ENCODE measurements around the gene GJA1.
"Not testable (repeated sequence)": the region's sequence is repeated elsewhere in the genome, so short reads cannot be mapped to it uniquely, and the experiment has no call there.

The GJA1 gene

DNA sequence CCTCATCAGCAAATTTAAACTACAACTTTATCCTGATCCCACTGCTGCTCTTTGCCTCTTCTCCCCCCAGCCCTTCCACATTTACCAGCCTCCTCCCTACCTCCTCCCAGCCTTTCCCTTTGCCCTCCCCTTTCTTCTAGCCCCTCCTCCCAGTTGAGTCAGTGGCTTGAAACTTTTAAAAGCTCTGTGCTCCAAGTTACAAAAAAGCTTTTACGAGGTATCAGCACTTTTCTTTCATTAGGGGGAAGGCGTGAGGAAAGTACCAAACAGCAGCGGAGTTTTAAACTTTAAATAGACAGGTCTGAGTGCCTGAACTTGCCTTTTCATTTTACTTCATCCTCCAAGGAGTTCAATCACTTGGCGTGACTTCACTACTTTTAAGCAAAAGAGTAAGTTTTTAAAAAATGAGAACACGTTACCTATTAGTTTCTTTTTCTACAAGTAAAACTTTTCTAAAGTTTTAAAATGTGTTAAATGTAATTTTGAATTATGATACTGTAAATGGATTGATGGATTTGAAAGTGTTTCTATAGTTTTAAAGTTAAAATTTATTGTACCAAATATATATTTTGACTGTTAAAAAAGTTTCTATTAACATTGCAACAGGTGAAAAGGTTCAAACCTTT is at the start of gene GJA1:
GJA1 (plus strand) TSS at position 203 of the 626 bp plus-strand sequence. CDS start 11,202 bp downstream, outside the sequence.
- Mint-ChIP-seq H3K4me3 (peak within 1 kb of the TSS; percentile 85), H3K27ac (peak within 1 kb of the TSS; percentile 66), H3K27me3 (peaks cover 13% of the 10 kb centered on the region), H3K36me3 (no peaks in the 10 kb centered on the region), H3K9me3 (ENCODE audit: low read depth) (no peaks in the 10 kb centered on the region), H3K4me1 (ENCODE audit: low read depth) (peaks cover 17% of the 10 kb centered on the region)

DNA sequence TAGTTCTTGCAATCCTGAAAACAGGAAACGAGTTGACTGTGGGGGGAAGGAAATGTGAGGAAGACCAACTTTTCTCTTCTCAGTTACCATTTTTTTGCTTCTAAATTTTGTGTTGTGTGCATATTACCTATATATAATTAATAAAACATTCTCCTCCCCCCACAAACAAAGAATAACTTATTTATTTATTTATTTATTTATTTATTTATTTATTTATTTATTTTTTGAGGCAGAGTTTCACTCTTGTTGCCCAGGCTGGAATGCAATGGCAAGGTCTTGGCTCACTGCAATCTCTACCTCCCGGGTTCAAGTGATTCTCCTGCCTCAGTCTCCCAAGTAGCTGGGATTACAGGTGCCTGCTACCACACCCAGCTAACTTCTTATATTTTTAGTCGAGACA is 48.9 kb upstream of the GJA1 start:
- not testable (repeated sequence) for H3K4me1 Mint-ChIP-seq (ENCODE audit: low read depth); H3K9me3 Mint-ChIP-seq (ENCODE audit: low read depth); H3K27me3 Mint-ChIP-seq; H3K36me3 Mint-ChIP-seq; H3K27ac Mint-ChIP-seq; H3K4me3 Mint-ChIP-seq

DNA sequence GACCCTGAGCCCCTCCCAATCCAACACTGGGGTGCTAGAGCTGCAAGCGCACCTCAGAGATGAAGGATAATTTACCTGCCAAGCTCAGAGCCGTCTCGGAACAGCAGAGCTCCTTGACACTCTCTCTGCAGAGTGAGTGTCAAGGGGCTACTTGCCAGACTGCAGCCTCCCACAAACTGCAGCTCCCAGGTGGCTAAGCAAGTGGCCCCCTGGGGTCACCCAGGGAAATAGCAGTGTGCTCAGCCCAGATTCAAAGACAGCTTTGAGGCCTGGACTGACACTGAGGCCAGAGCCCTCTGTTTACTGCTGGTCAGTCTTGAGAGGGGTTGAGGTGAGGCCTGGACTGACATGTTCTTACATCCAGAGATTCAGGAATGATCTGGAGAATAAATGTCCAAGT is 46.0 kb upstream of the GJA1 start:
- no peaks in the 10 kb centered on the region for H3K4me1 Mint-ChIP-seq (ENCODE audit: low read depth)
- H3K27me3 Mint-ChIP-seq = peaks cover 5% of the 10 kb centered on the region
- no peak overlapping the region for H3K4me3 Mint-ChIP-seq
- H3K27ac Mint-ChIP-seq = no peak overlapping the region
- no peaks in the 10 kb centered on the region for H3K9me3 Mint-ChIP-seq (ENCODE audit: low read depth)
- no peaks in the 10 kb centered on the region for H3K36me3 Mint-ChIP-seq

DNA sequence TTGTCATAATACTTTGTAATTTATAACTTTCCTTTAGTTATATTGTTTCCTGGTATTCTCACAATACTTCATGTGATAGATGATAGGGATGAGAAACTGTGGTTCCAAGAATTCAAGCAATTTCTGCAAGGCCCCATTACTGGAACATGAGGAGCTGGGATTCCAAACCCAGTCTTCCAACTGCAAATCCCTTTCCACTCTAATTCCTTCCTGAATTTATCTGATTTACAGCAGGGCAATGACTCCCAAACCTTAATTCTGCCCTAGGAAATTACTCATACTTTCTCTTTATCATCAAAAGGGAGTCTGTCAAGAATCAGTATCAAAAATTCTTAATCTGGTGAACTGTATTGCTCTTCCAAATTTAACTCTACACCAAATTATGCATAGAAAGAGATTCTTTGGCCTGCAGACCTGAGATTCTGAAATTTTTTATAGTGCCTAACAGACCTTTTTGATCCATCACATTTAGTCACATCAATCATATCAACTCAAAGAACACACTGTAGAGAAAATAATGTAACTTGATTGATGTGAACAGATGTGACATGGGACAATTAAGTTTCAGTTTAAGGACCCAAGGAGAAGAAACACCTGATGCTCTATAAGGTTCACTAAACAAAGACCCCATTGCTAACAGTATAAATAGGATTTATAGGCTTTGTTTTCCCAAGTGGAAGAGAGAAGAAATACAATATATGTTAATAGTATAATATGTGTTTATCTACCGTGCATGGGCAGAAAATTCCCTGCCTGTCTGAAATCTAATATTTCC is 41.5 kb upstream of the GJA1 start:
- no peaks in the 10 kb centered on the region for H3K4me1 Mint-ChIP-seq (ENCODE audit: low read depth)
- no peaks in the 10 kb centered on the region for H3K9me3 Mint-ChIP-seq (ENCODE audit: low read depth)
- no peak overlapping the region for H3K27ac Mint-ChIP-seq
- H3K27me3 Mint-ChIP-seq = peaks cover 5% of the 10 kb centered on the region
- no peaks in the 10 kb centered on the region for H3K36me3 Mint-ChIP-seq
- H3K4me3 Mint-ChIP-seq = no peak overlapping the region

DNA sequence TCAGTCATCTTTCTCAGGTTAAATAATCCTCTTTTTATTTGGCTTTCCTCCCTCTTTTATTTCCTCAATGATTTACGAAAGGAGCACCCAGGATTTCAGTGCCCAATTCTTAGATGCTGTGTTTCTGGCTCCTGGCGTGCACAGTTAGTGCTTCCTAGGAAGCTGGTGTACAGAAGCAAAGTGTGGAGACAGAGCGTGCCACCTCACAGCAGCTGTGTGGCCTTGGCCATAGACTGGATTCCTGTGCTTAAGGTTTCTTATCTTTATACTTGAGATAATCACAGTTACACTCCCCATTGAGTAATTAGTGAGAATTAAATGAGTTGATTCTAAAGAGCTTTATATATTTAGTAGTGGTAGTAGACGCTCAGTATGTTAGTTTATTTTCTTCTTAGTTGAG is 39.7 kb upstream of the GJA1 start:
- Mint-ChIP-seq H3K27me3 (peaks cover 2% of the 10 kb centered on the region), H3K4me3 (no peak overlapping the region), H3K36me3 (no peaks in the 10 kb centered on the region), H3K4me1 (ENCODE audit: low read depth) (no peaks in the 10 kb centered on the region), H3K27ac (no peak overlapping the region), H3K9me3 (ENCODE audit: low read depth) (no peaks in the 10 kb centered on the region)

DNA sequence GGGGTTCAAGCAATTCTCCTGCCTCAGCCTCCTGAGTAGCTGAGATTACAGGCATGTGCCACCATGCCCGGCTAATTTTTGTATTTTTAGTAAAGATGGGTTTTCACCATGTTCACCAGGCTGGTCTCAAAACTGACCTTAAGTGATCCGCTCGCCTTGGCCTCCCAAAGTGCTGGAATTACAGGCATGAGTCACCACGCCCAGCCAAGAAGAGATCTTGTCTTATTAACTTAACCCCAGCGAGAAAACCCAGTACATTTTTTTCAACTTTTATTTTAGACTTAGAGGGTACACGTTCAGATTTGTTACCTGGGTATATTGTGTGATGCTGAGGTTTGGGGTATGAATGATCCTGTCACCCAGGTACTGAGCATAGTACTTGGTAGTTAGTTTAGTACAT is 38.3 kb upstream of the GJA1 start:
- not testable (repeated sequence) for H3K9me3 Mint-ChIP-seq (ENCODE audit: low read depth); H3K27me3 Mint-ChIP-seq; H3K27ac Mint-ChIP-seq; H3K4me1 Mint-ChIP-seq (ENCODE audit: low read depth); H3K36me3 Mint-ChIP-seq; H3K4me3 Mint-ChIP-seq

DNA sequence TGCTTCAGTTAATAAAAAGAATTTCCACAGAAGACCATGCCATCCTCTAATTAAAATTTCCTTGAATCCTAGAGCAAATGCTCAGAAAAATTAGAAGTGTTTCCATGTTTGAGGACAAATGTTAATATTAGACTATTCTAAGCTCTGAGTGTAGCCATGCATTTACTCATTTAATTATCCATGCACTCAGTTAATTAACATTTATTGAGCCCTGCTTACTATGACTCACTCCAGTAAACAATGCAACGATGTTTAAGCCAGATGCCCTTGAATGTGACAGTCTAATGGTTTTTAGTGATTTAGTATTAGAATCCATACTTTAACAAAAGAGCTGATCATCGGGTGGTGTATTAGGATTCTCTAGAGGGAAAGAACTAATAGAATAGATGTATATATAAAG is 37.3 kb upstream of the GJA1 start:
- no peaks in the 10 kb centered on the region for H3K9me3 Mint-ChIP-seq (ENCODE audit: low read depth)
- no peak overlapping the region for H3K4me3 Mint-ChIP-seq
- H3K27me3 Mint-ChIP-seq = no peaks in the 10 kb centered on the region
- H3K36me3 Mint-ChIP-seq = no peaks in the 10 kb centered on the region
- no peak overlapping the region for H3K27ac Mint-ChIP-seq
- H3K4me1 Mint-ChIP-seq (ENCODE audit: low read depth) = no peaks in the 10 kb centered on the region

DNA sequence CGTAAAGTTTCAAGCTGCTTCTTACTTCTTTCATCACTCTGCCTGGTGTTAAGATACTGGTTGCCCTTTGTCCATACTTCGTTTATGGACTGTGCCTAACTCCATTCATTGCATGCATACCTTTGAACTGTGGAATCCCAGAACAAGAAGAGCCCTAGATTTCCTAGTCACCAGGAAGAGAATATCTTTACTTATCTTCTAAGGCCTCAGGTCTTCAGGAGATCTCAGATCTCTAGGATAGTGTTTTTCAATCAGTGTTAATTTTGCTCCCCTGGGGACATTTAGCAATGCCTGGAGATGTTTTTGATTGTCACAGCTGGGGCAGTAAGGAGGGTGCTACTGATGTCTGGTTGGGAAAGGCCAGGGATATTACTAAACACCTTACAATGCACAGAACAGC is 35.5 kb upstream of the GJA1 start:
- Mint-ChIP-seq H3K36me3 (no peaks in the 10 kb centered on the region), H3K9me3 (ENCODE audit: low read depth) (no peaks in the 10 kb centered on the region), H3K27me3 (no peaks in the 10 kb centered on the region), H3K27ac (no peak overlapping the region), H3K4me1 (ENCODE audit: low read depth) (no peaks in the 10 kb centered on the region), H3K4me3 (no peak overlapping the region)

DNA sequence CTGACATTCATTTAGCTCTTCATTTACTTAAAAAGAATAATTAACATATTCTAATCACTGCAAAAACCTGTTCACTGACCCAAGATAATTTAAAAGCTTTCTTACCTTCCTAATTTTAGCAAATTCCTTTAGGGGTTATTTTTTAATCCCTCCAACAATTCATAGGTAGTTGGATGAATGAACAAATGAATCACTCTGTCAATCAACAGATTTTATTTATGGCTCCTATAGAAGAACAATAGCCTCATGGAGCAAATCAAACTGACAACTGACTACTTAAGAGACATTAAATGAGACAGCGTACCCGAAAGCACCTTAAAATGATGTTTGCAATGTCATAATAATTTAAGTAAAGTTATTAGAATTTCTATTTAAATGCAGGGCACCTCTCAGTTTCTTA is 31.5 kb upstream of the GJA1 start:
- H3K36me3 Mint-ChIP-seq = no peaks in the 10 kb centered on the region
- H3K4me3 Mint-ChIP-seq = no peak overlapping the region
- H3K9me3 Mint-ChIP-seq (ENCODE audit: low read depth) = no peaks in the 10 kb centered on the region
- no peaks in the 10 kb centered on the region for H3K4me1 Mint-ChIP-seq (ENCODE audit: low read depth)
- no peaks in the 10 kb centered on the region for H3K27me3 Mint-ChIP-seq
- no peak overlapping the region for H3K27ac Mint-ChIP-seq

DNA sequence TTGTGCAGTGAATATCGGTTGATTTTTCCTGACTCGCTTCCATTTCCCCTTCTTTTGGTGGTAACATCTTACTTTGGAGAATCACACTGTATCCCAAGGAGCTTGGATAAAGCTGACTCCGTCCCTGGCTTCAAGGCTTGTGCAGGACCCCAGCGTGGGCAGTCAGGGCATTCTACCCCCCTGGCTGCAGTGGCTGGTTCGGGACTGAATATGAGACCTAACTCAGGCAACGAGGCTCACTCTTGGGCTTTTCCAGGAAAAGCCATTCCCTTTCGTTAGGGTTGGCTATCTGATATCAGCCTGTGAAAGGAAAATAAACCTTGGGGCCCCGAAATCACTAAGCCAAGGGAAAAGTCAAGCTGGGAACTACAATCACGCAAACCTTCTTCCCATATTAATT is 30.1 kb upstream of the GJA1 start:
- Mint-ChIP-seq H3K4me3 (no peak overlapping the region), H3K9me3 (ENCODE audit: low read depth) (no peaks in the 10 kb centered on the region), H3K36me3 (no peaks in the 10 kb centered on the region), H3K27me3 (no peaks in the 10 kb centered on the region), H3K4me1 (ENCODE audit: low read depth) (no peaks in the 10 kb centered on the region), H3K27ac (no peak overlapping the region)

DNA sequence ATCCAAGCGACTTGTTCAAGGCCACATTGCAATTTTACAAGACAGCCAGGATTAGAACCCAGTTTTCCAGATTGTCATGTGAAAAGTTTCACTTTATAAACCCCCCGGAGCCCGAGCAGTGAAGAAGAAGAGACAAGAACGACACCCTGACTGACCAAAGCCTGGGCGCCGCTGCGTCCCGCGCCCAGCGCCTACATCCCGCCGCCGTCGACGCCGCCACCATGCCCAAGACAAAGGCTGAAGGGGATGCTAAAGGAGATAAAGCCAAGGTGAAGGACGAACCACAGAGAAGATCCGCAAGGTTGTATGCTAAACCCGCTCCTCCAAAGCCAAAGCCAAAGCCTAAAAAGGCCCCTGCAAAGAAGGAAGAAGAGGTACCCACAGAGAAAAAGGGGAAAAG is 27.1 kb upstream of the GJA1 start:
- H3K4me3 Mint-ChIP-seq = no peak overlapping the region
- no peaks in the 10 kb centered on the region for H3K4me1 Mint-ChIP-seq (ENCODE audit: low read depth)
- no peaks in the 10 kb centered on the region for H3K9me3 Mint-ChIP-seq (ENCODE audit: low read depth)
- no peaks in the 10 kb centered on the region for H3K36me3 Mint-ChIP-seq
- peaks cover 2% of the 10 kb centered on the region for H3K27me3 Mint-ChIP-seq
- H3K27ac Mint-ChIP-seq = no peak overlapping the region

DNA sequence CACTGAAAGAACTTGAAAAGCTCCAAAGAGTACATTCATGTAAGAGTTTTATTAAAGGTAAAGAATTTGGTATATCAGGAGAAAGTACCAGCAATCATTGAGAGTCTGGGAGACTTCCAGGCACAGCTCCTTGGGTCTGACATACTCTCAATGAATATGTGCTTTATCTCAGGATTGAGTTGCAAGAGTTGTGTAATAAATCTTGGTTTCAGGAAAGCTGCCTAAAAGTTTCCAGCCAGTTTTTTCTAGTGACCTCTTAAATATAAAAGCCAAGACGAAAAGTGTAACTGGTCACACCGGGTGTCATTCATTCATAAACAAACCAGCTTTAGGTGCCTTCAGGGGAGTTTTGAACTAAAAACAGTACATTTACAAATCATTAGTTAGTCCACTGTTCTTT is 21.6 kb upstream of the GJA1 start:
- H3K36me3 Mint-ChIP-seq = no peaks in the 10 kb centered on the region
- H3K27me3 Mint-ChIP-seq = peaks cover 2% of the 10 kb centered on the region
- H3K4me1 Mint-ChIP-seq (ENCODE audit: low read depth) = no peaks in the 10 kb centered on the region
- H3K4me3 Mint-ChIP-seq = no peak overlapping the region
- H3K9me3 Mint-ChIP-seq (ENCODE audit: low read depth) = no peaks in the 10 kb centered on the region
- H3K27ac Mint-ChIP-seq = no peak overlapping the region

DNA sequence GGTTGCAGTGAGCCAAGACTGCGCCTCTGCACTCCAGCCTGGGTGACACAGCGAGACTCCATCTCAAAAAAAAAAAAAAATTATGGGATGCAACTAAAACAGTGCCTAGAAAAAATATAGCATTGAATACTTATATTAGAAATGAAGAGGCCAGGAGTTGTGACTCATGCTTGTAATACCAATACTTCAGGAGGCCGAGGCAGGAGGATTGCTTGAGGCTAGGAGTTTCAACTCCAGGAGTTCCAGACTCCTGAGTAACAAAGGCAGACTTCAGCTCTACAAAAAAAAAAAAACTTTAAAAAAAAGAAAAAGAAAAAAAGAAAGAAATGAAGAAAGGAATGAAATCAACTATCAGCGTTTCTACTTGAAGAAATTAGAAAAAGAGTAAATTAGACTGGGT is 17.1 kb upstream of the GJA1 start:
- Mint-ChIP-seq H3K27ac (no peak overlapping the region), H3K9me3 (ENCODE audit: low read depth) (no peaks in the 10 kb centered on the region), H3K4me1 (ENCODE audit: low read depth) (no peaks in the 10 kb centered on the region), H3K4me3 (no peak overlapping the region), H3K27me3 (no peaks in the 10 kb centered on the region), H3K36me3 (no peaks in the 10 kb centered on the region)

DNA sequence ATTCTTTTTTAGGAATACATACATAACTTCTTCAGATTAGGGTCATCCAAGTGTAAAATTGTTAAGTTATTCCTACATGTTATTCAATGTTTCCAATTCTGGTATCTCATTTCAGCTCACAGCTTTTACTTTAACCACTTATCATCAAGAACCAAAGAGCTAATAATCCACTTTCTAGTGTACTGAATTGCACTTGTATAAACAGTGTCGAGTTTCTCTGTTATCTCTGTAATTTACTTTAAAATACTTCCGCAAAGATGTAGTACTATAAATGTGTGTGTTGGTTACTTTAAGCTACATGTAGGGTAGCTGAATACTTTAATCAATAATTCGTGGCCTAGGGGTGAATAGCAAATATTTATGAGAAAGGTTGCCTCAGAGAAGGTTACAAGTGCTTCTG is 8.8 kb upstream of the GJA1 start:
- Mint-ChIP-seq H3K9me3 (ENCODE audit: low read depth) (no peaks in the 10 kb centered on the region), H3K27ac (no peak overlapping the region), H3K27me3 (no peaks in the 10 kb centered on the region), H3K36me3 (no peaks in the 10 kb centered on the region), H3K4me1 (ENCODE audit: low read depth) (no peaks in the 10 kb centered on the region), H3K4me3 (no peak overlapping the region)

DNA sequence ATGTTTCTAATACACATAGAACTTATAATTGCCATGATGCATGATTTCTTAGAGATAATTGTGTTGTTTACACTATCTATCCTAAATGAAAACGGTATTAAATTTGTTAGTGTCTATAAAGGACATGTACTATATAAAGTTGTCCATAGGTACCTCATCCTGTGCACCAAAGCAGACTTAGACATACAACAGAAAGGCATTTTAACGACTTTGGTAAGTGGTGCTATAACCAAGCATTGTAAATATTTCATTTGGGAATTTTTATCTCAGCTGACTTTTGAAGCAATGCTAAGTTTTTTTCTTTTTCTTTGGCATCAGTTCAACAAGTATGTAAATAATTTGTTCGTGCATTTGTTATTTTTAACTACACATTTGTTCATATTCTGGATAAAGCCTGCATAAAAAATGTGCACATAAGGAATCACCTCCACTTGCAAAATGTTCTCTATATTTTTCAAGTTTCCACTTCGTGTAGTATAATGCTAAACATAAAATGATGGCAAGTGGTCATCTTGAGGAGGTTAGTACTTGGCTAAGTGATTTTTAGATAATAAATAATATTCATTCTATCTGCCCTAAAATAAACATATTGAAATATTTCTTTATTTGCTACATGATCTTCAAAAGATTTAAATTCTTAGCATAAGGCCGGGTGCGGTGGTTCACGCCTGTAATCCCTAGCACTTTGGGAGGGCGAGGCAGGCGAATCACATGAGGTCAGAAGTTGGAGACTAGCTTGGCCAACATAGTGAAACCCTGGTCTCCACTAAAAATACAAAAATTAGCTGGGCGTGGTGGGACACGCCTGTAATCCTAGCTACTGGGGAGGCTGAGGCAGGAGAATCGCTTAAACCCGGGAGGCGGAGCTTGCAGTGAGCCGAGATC is 6.3 kb upstream of the GJA1 start:
- no peaks in the 10 kb centered on the region for H3K27me3 Mint-ChIP-seq
- H3K4me3 Mint-ChIP-seq = no peak overlapping the region
- H3K4me1 Mint-ChIP-seq (ENCODE audit: low read depth) = no peaks in the 10 kb centered on the region
- no peaks in the 10 kb centered on the region for H3K36me3 Mint-ChIP-seq
- no peaks in the 10 kb centered on the region for H3K9me3 Mint-ChIP-seq (ENCODE audit: low read depth)
- no peak overlapping the region for H3K27ac Mint-ChIP-seq
